Neutrophil (primary cell): ENCODE data around the gene MLLT10.
A peak's percentile ranks its signal among the peaks of the same experiment; 100 is the strongest.
"Not testable (repeated sequence)": the region's sequence is repeated elsewhere in the genome, so short reads cannot be mapped to it uniquely, and the experiment has no call there.

Source experiments
- H3K27ac ChIP-seq: fragments of 200-600 bp; sonication (generic); 2 replicates; pipeline ENCODE4 v1.5.1; 2016; ENCODE audit warnings: mild to moderate bottlenecking, moderate library complexity
- H3K27me3 ChIP-seq: fragments of 200-600 bp; sonication (generic); 2 replicates; pipeline ENCODE4 v1.6.0; 2016; ENCODE audit warnings: mild to moderate bottlenecking
- H3K36me3 ChIP-seq: fragments of 200-600 bp; sonication (generic); 2 replicates; pipeline ENCODE4 v1.5.1; 2017
- H3K4me1 ChIP-seq, 2 experiments: fragments of 200-600 bp in 1 of 2; sonication (generic) in 1 of 2; 1 replicate in 1 of 2; 2 replicates in 1 of 2; pipeline versions ENCODE4 v1.5.1 to v1.6.1; 2013 to 2016; ENCODE audit warnings: low read depth in 1 of 2, low read length in 1 of 2, mild to moderate bottlenecking in 1 of 2, moderate library complexity in 1 of 2; ENCODE audit not compliant: control insufficient read depth in 1 of 2, insufficient read depth in 1 of 2
- H3K4me3 ChIP-seq, 2 experiments: fragments of 200-600 bp in 1 of 2; sonication (generic) in 1 of 2; 1 replicate in 1 of 2; 2 replicates in 1 of 2; pipeline ENCODE4 v1.5.1; 2013 to 2016; ENCODE audit warnings: low read depth in 1 of 2, low read length in 1 of 2, mild to moderate bottlenecking in 1 of 2, moderate library complexity in 1 of 2
- H3K9me3 ChIP-seq: fragments of 200-600 bp; sonication (generic); 2 replicates; pipeline ENCODE4 v1.5.1; 2016
- CTCF ChIP-seq: fragments of 200-600 bp; sonication (generic); IDR thresholded peaks from 2 replicates; pipeline ENCODE4 v1.5.1; 2016; ENCODE audit warnings: antibody characterized with exemption

MLLT10 gene

GRCh38 chr10:21579291-21579690 lies 45.3 kb downstream of the MLLT10 start:
- H3K9me3 ChIP-seq: no peaks in the 10 kb centered on the region
- H3K36me3 ChIP-seq: no peaks in the 10 kb centered on the region
- no peaks in the 10 kb centered on the region for H3K27me3 ChIP-seq
- no peak overlapping the region for H3K27ac ChIP-seq
- peaks cover 15 to 16% of the 10 kb centered on the region in 2 experiments for H3K4me1 ChIP-seq
- TF ChIP-seq CTCF: no peak
- no peak overlapping the region for H3K4me3 ChIP-seq

DNA sequence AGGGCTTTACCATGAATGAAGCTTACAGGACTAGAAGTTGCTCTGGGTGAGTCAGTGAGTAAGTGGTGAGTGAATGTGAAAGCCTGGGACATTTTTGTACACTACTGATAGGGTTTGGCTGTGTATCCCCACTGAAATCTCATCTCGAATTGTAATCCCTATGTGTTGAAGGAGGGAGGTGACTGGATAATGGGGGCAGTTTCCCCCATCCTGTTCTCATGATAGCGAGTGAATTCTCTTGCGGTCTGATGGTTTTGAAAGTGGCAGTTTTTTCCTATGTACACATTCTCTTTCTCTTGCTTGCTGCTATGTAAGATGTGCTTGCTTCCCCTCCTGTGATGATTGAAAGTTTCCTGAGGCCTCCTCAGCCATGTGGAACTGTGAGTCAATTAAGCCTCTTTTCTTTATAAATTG lies 47.4 kb downstream of the MLLT10 start:
- Histone ChIP-seq H3K4me1 (peaks cover 15 to 16% of the 10 kb centered on the region in 2 experiments), H3K27ac (peak overlapping the region; percentile 47)
- H3K9me3 ChIP-seq, H3K4me3 ChIP-seq, H3K36me3 ChIP-seq, H3K27me3 ChIP-seq: not testable (repeated sequence)

GRCh38 chr10:21584834-21585530 lies 51.0 kb downstream of the MLLT10 start:
- TF ChIP-seq CTCF: no peak
- Histone ChIP-seq H3K27me3 (no peaks in the 10 kb centered on the region), H3K4me1 (peaks cover 12 to 16% of the 10 kb centered on the region in 2 experiments), H3K36me3 (peaks cover 3% of the 10 kb centered on the region), H3K4me3 (no peak overlapping the region), H3K27ac (no peak overlapping the region), H3K9me3 (no peaks in the 10 kb centered on the region)

GRCh38 chr10:21587391-21587790 lies 53.4 kb downstream of the MLLT10 start:
- H3K4me1 ChIP-seq: peaks cover 4 to 6% of the 10 kb centered on the region in 2 experiments
- no peaks in the 10 kb centered on the region for H3K9me3 ChIP-seq
- H3K27ac ChIP-seq: no peak overlapping the region
- no peaks in the 10 kb centered on the region for H3K27me3 ChIP-seq
- TF ChIP-seq CTCF: no peak
- peaks cover 3% of the 10 kb centered on the region for H3K36me3 ChIP-seq
- no peak overlapping the region for H3K4me3 ChIP-seq

- H3K9me3 ChIP-seq, H3K36me3 ChIP-seq, H3K4me1 ChIP-seq, H3K4me3 ChIP-seq, H3K27me3 ChIP-seq, H3K27ac ChIP-seq: not testable (repeated sequence)
Measured at GRCh38 chr10:21588159-21588558, 54.1 kb downstream of the MLLT10 start.

GRCh38 chr10:21593986-21594385 lies 60.0 kb downstream of the MLLT10 start:
- H3K36me3 ChIP-seq: peaks cover 5% of the 10 kb centered on the region
- no peak overlapping the region for H3K27ac ChIP-seq
- H3K4me1 ChIP-seq: no peaks in the 10 kb centered on the region
- H3K4me3 ChIP-seq: no peak overlapping the region
- TF ChIP-seq CTCF: no peak
- H3K9me3 ChIP-seq: no peaks in the 10 kb centered on the region
- H3K27me3 ChIP-seq: no peaks in the 10 kb centered on the region
